Epithelial cell of esophagus (primary cell): ENCODE data around the gene ATRIP.
"Not testable (repeated sequence)": the region's sequence is repeated elsewhere in the genome, so short reads cannot be mapped to it uniquely, and the experiment has no call there.

Experiments used
- DNase-seq: peaks from one replicate; pipeline ENCODE4 v3.0.0; 2010; ENCODE audit warnings: low read depth
- H3K4me3 ChIP-seq: 2 replicates; pipeline ENCODE4 v1.5.1; 2011; ENCODE audit warnings: mild to moderate bottlenecking, low read length, control low read depth
- CTCF ChIP-seq: IDR thresholded peaks from 2 replicates; pipeline ENCODE4 v1.5.1; 2011; ENCODE audit warnings: low read depth, mild to moderate bottlenecking, low read length, control low read depth, inconsistent platforms; ENCODE audit not compliant: insufficient read depth; ENCODE audit errors: missing control alignments

ATRIP gene

GRCh38 chr3:48446425-48447193, at the start of gene ATRIP:
Gene ATRIP (plus strand): TSS chr3:48446737. CDS start chr3:48446846, 109 bp downstream.
- H3K4me3 ChIP-seq = peak within 1 kb of the TSS; percentile 73
- no peak for TF ChIP-seq CTCF
- DNase-seq = peak; percentile 95

GRCh38 chr3:48397767-48398681, 48.5 kb upstream of the ATRIP start:
- no peak overlapping the region for H3K4me3 ChIP-seq
- DNase-seq = no peak
- no peak for TF ChIP-seq CTCF

- no peak overlapping the region for H3K4me3 ChIP-seq
- no peak for TF ChIP-seq CTCF
- DNase-seq = no peak
Measured at GRCh38 chr3:48398701-48399386, 47.7 kb upstream of the ATRIP start.

- DNase-seq = peak; percentile 73
- TF ChIP-seq CTCF = peak; percentile 12
- H3K4me3 ChIP-seq = no peak overlapping the region
Measured at GRCh38 chr3:48399387-48400172, 47.0 kb upstream of the ATRIP start.

- TF ChIP-seq CTCF = peak; percentile 89
- H3K4me3 ChIP-seq = no peak overlapping the region
- DNase-seq = peak; percentile 82
Measured at GRCh38 chr3:48400824-48401433, 45.6 kb upstream of the ATRIP start.

GRCh38 chr3:48401434-48401901, 45.1 kb upstream of the ATRIP start:
- not testable (repeated sequence) for H3K4me3 ChIP-seq, DNase-seq
